Smooth muscle cell (in vitro differentiated cells): ENCODE data around the gene GNG14. TPM values are rescaled to one million over a fixed set of nuclear protein-coding genes. Genes with fewer than 3 reads are reported as not detected.

Source experiments
- DNase-seq: peaks from one replicate; lab custom pipeline; 2025; ENCODE audit not compliant: unreplicated experiment; lab: John Stamatoyannopoulos, UW
- H2AFZ ChIP-seq: fragments of 200-600 bp; sonication (generic); 2 replicates; pipeline ENCODE4 v1.6.0; 2016; ENCODE audit warnings: antibody characterized with exemption, low read depth, mild to moderate bottlenecking
- H3F3A ChIP-seq: fragments of 200-600 bp; sonication (generic); 2 replicates; pipeline ENCODE4 v1.6.0; 2017; ENCODE audit warnings: antibody characterized with exemption, low read depth
- H3K27ac ChIP-seq: fragments of 200-600 bp; sonication (generic); 2 replicates; pipeline ENCODE4 v1.5.1; 2016; ENCODE audit warnings: low read depth, mild to moderate bottlenecking
- H3K27me3 ChIP-seq: fragments of 200-600 bp; sonication (generic); 2 replicates; pipeline ENCODE4 v1.6.1; 2016; ENCODE audit warnings: low read depth, mild to moderate bottlenecking
- H3K36me3 ChIP-seq: fragments of 200-600 bp; sonication (generic); 2 replicates; pipeline ENCODE4 v1.5.1; 2016; ENCODE audit warnings: low read depth
- H3K4me1 ChIP-seq: fragments of 200-600 bp; sonication (generic); 2 replicates; pipeline ENCODE4 v1.5.1; 2016; ENCODE audit warnings: low read depth
- H3K4me2 ChIP-seq: fragments of 200-600 bp; sonication (generic); 2 replicates; pipeline ENCODE4 v1.6.0; 2016; ENCODE audit warnings: mild to moderate bottlenecking
- H3K4me3 ChIP-seq: fragments of 200-600 bp; sonication (generic); 2 replicates; pipeline ENCODE4 v1.5.1; 2016; ENCODE audit warnings: mild to moderate bottlenecking
- H3K79me2 ChIP-seq: fragments of 200-600 bp; sonication (generic); 2 replicates; pipeline ENCODE4 v1.6.0; 2016; ENCODE audit warnings: low read depth, mild to moderate bottlenecking
- H3K9ac ChIP-seq: fragments of 200-600 bp; sonication (generic); 2 replicates; pipeline ENCODE4 v1.6.0; 2016; ENCODE audit warnings: low read depth
- H3K9me3 ChIP-seq: fragments of 200-600 bp; sonication (generic); replicated peaks from 2 replicates; pipeline ENCODE4 v1.5.1; 2016; ENCODE audit warnings: low read depth
- H4K20me1 ChIP-seq: fragments of 200-600 bp; sonication (generic); 2 replicates; pipeline ENCODE4 v1.6.0; 2016; ENCODE audit warnings: low read depth
- WGBS: methylation state at CpG from one replicate; pipeline ENCODE4 v1.1.7; 2016; ENCODE audit warnings: low lambda C conversion rate; 5-methylcytosine and 5-hydroxymethylcytosine counted together
- polyA plus RNA-seq: library from polyadenylated mRNA; unstranded; fragments of >200 nt; fragmentation: Nextera tagmentation; extraction: Ambion mirVana; gene quantifications from 2 replicates; pipeline ENCODE4 v1.2.1, GENCODE V29; 2016
- total RNA-seq: library from RNA; depleted of rRNA; stranded (reverse); fragments of >200 nt; gene quantifications from 2 replicates; pipeline ENCODE4 v1.2.3, GENCODE V29; 2014
- TF ChIP-seq, protein P1 (sequence below): fragments of 200-600 bp; sonication (generic); IDR thresholded peaks from 2 replicates; pipeline ENCODE4 v1.5.1; 2017; ENCODE audit warnings: borderline replicate concordance, mild to moderate bottlenecking, antibody characterized with exemption; ENCODE audit not compliant: insufficient read depth, poor library complexity, severe bottlenecking

Gene GNG14
- total and polyA plus RNA-seq, 2 experiments from 2014 or later: not detected

DNA sequence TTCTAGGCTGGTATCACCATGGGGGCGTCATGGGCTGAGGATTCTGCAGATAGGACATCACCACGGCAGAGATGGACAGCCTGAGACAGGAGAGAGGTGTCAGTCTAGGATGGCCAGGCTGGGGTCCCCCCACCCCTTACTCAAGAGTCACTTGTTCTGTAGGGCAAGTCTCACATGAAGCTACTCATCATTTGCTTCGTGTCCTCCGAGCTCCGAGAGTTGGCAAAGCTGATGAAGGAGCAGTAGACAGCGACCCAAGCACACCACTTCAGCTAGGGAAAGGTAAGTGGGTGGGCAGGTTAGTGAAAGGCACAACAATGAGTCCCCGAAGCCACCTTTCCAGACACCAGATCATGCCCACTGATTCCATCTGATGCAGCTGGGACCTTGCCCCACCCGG, 19.5 kb upstream of the GNG14 start:
- no peaks in the 10 kb centered on the region for H3F3A ChIP-seq
- no peak overlapping the region for H2AFZ ChIP-seq
- H3K9me3 ChIP-seq: no peaks in the 10 kb centered on the region
- no peak for DNase-seq
- 86% methylated on average over 8 of the region's 8 CpGs for WGBS
- peak overlapping the region; percentile 96 for H3K4me2 ChIP-seq
- TF ChIP-seq, protein P1, sequence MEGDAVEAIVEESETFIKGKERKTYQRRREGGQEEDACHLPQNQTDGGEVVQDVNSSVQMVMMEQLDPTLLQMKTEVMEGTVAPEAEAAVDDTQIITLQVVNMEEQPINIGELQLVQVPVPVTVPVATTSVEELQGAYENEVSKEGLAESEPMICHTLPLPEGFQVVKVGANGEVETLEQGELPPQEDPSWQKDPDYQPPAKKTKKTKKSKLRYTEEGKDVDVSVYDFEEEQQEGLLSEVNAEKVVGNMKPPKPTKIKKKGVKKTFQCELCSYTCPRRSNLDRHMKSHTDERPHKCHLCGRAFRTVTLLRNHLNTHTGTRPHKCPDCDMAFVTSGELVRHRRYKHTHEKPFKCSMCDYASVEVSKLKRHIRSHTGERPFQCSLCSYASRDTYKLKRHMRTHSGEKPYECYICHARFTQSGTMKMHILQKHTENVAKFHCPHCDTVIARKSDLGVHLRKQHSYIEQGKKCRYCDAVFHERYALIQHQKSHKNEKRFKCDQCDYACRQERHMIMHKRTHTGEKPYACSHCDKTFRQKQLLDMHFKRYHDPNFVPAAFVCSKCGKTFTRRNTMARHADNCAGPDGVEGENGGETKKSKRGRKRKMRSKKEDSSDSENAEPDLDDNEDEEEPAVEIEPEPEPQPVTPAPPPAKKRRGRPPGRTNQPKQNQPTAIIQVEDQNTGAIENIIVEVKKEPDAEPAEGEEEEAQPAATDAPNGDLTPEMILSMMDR: no peak
- peak overlapping the region; percentile 93 for H3K9ac ChIP-seq
- H3K27ac ChIP-seq: peak overlapping the region; percentile 96
- peaks cover 30% of the 10 kb centered on the region for H3K79me2 ChIP-seq
- no peaks in the 10 kb centered on the region for H3K27me3 ChIP-seq
- H3K36me3 ChIP-seq: no peaks in the 10 kb centered on the region
- H3K4me1 ChIP-seq: peaks cover 13% of the 10 kb centered on the region
- H3K4me3 ChIP-seq: peak overlapping the region; percentile 65
- no peaks in the 10 kb centered on the region for H4K20me1 ChIP-seq

DNA sequence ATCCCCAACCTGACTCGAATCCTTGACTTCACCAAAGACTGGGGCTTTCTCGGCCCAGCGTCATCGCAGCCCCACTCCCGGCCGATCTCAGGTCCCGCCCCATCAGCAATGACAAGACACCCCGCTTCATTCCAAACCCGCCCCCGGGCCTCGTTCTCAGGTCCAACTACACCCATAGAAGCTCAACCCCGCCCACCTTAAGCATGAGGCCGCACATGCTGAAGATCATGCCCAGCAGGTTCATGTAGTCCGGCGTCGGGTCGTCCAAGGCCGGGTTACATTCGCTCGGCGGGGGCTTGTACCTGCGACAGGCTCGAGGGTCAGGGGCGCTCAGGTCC, 18.9 kb upstream of the GNG14 start:
- DNase-seq: peak; percentile 55
- no peaks in the 10 kb centered on the region for H3K27me3 ChIP-seq
- H3K4me3 ChIP-seq: peak overlapping the region; percentile 65
- H3K9ac ChIP-seq: peak overlapping the region; percentile 93
- no peaks in the 10 kb centered on the region for H3K9me3 ChIP-seq
- peaks cover 13% of the 10 kb centered on the region for H3K4me1 ChIP-seq
- peak overlapping the region; percentile 96 for H3K4me2 ChIP-seq
- H4K20me1 ChIP-seq: no peaks in the 10 kb centered on the region
- 2% methylated on average over 22 of the region's 24 CpGs for WGBS
- H3K79me2 ChIP-seq: peaks cover 30% of the 10 kb centered on the region
- H3F3A ChIP-seq: no peaks in the 10 kb centered on the region
- H3K27ac ChIP-seq: peak overlapping the region; percentile 96
- H3K36me3 ChIP-seq: no peaks in the 10 kb centered on the region
- TF ChIP-seq, protein P1: no peak
- H2AFZ ChIP-seq: peak overlapping the region; percentile 83

DNA sequence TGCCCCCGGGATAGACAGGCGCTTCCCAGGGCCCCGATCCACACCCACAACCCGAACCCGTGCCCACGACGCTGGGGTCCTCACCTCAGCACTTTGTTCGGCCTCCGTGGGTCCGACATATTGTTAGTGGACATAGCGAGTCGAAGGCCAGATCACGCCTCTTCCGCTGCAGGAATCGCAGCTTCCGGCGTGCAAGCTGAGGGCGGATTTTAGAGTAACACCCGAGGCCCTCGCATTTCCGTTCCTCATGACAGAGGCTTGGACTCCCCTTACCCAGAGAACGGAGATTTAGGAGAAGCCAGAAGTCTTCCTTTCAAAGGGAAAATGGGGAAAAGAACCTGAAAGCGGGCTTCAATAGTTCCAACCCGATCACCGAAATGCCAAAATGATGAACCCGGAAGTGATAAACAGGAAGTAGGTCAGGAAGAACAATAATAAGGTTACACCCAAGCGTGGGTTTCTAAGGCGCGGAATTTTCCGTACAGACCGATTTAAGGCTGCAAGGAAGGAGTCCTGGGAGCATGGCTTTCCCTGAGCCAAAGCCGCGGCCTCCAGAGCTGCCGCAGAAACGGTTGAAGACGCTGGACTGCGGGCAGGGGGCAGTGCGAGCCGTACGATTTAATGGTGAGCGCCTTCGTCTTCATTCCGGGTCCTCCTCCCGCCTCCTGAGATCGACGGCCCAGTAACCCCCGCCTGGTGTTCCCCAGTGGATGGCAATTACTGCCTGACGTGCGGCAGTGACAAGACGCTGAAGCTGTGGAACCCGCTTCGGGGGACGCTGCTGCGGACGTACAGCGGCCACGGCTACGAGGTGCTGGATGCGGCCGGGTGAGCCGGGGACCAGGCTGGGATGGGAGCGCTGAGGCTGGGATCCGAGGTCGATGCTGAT, 18.3 kb upstream of the GNG14 start:
- Histone ChIP-seq H3F3A (no peaks in the 10 kb centered on the region), H3K27ac (peak overlapping the region; percentile 96), H3K4me2 (peak overlapping the region; percentile 96), H3K4me3 (peak overlapping the region; percentile 65), H3K36me3 (no peaks in the 10 kb centered on the region), H3K27me3 (no peaks in the 10 kb centered on the region), H3K4me1 (peaks cover 13% of the 10 kb centered on the region), H3K9me3 (no peaks in the 10 kb centered on the region), H3K9ac (peak overlapping the region; percentile 93), H3K79me2 (peaks cover 30% of the 10 kb centered on the region), H4K20me1 (no peaks in the 10 kb centered on the region), H2AFZ (peak overlapping the region; percentile 83)
- 2% methylated on average over 64 of the region's 64 CpGs for WGBS
- TF ChIP-seq, protein P1: no peak
- peak; percentile 55 for DNase-seq
